ENCODE measurements around the gene NPAS4.
"Not testable (repeated sequence)": the region's sequence is repeated elsewhere in the genome, so short reads cannot be mapped to it uniquely, and the experiment has no call there.

The NPAS4 gene

GRCh38 chr11:66459138-66459778, 38.4 kb downstream of the NPAS4 start:
- Mint-ChIP-seq H3K36me3 (ENCODE audit: low read depth) (peaks cover 4% of the 10 kb centered on the region), H3K4me3 (peak overlapping the region; percentile 15), H3K4me1 (ENCODE audit: low read depth) (peaks cover 47% of the 10 kb centered on the region), H3K27ac (peak overlapping the region; percentile 78), H3K27me3 (no peaks in the 10 kb centered on the region), H3K9me3 (peaks cover 9% of the 10 kb centered on the region)

- H3K27me3 Mint-ChIP-seq, result no peaks in the 10 kb centered on the region
- H3K4me1 Mint-ChIP-seq (ENCODE audit: low read depth), result peaks cover 49% of the 10 kb centered on the region
- H3K9me3 Mint-ChIP-seq, result peaks cover 9% of the 10 kb centered on the region
- peaks cover 4% of the 10 kb centered on the region for H3K36me3 Mint-ChIP-seq (ENCODE audit: low read depth)
- H3K4me3 Mint-ChIP-seq, result no peak overlapping the region
- no peak overlapping the region for H3K27ac Mint-ChIP-seq
Observed at GRCh38 chr11:66462010-66462409, 41.2 kb downstream of the NPAS4 start.

- H3K4me1 Mint-ChIP-seq (ENCODE audit: low read depth), result peaks cover 52% of the 10 kb centered on the region
- H3K4me3 Mint-ChIP-seq, result no peak overlapping the region
Observed at GRCh38 chr11:66462911-66463310, 42.1 kb downstream of the NPAS4 start.

GRCh38 chr11:66464116-66464515, 43.3 kb downstream of the NPAS4 start:
- H3K4me1 Mint-ChIP-seq (ENCODE audit: low read depth), result peaks cover 47% of the 10 kb centered on the region

More at GRCh38 chr11:66462911-66463310, 42.1 kb downstream of the NPAS4 start:
- H3K9me3 Mint-ChIP-seq, result peaks cover 9% of the 10 kb centered on the region
- peaks cover 4% of the 10 kb centered on the region for H3K36me3 Mint-ChIP-seq (ENCODE audit: low read depth)
- H3K27ac Mint-ChIP-seq, result no peak overlapping the region
- no peaks in the 10 kb centered on the region for H3K27me3 Mint-ChIP-seq

GRCh38 chr11:66464916-66465315, 44.1 kb downstream of the NPAS4 start:
- Mint-ChIP-seq H3K27ac (no peak overlapping the region), H3K36me3 (ENCODE audit: low read depth) (peaks cover 4% of the 10 kb centered on the region), H3K4me1 (ENCODE audit: low read depth) (peaks cover 40% of the 10 kb centered on the region), H3K9me3 (peaks cover 9% of the 10 kb centered on the region), H3K4me3 (no peak overlapping the region), H3K27me3 (no peaks in the 10 kb centered on the region)

More at GRCh38 chr11:66464116-66464515, 43.3 kb downstream of the NPAS4 start:
- not testable (repeated sequence) for H3K36me3 Mint-ChIP-seq (ENCODE audit: low read depth); H3K27me3 Mint-ChIP-seq; H3K27ac Mint-ChIP-seq; H3K9me3 Mint-ChIP-seq; H3K4me3 Mint-ChIP-seq

- H3K36me3 Mint-ChIP-seq (ENCODE audit: low read depth), result peaks cover 4% of the 10 kb centered on the region
- H3K27me3 Mint-ChIP-seq, result no peaks in the 10 kb centered on the region
- peak overlapping the region; percentile 76 for H3K4me3 Mint-ChIP-seq
Observed at GRCh38 chr11:66465373-66466224, 44.8 kb downstream of the NPAS4 start.

GRCh38 chr11:66466225-66467033, 45.6 kb downstream of the NPAS4 start, which contains the start of gene PELI3:
Gene PELI3, plus strand, starts transcription at chr11:66466905. Its CDS starts 1,224 bp downstream, at chr11:66468129.
- Mint-ChIP-seq H3K9me3 (peaks cover 8% of the 10 kb centered on the region), H3K4me3 (peak within 1 kb of the TSS; percentile 86), H3K4me1 (ENCODE audit: low read depth) (peaks cover 44% of the 10 kb centered on the region), H3K27me3 (no peaks in the 10 kb centered on the region), H3K36me3 (ENCODE audit: low read depth) (peaks cover 2% of the 10 kb centered on the region), H3K27ac (peak within 1 kb of the TSS; percentile 59)

More at GRCh38 chr11:66465373-66466224, 44.8 kb downstream of the NPAS4 start:
- Mint-ChIP-seq H3K27ac (peak overlapping the region; percentile 49), H3K4me1 (ENCODE audit: low read depth) (peaks cover 44% of the 10 kb centered on the region), H3K9me3 (peaks cover 9% of the 10 kb centered on the region)

GRCh38 chr11:66467034-66467659, 46.3 kb downstream of the NPAS4 start:
- Mint-ChIP-seq H3K36me3 (ENCODE audit: low read depth) (peaks cover 1% of the 10 kb centered on the region), H3K4me1 (ENCODE audit: low read depth) (peaks cover 44% of the 10 kb centered on the region), H3K27ac (peak overlapping the region; percentile 52), H3K27me3 (no peaks in the 10 kb centered on the region), H3K9me3 (peaks cover 5% of the 10 kb centered on the region), H3K4me3 (peak overlapping the region; percentile 86)

- peaks cover 41% of the 10 kb centered on the region for H3K4me1 Mint-ChIP-seq (ENCODE audit: low read depth)
- peak overlapping the region; percentile 52 for H3K27ac Mint-ChIP-seq
- peaks cover 1% of the 10 kb centered on the region for H3K9me3 Mint-ChIP-seq
- peaks cover 3% of the 10 kb centered on the region for H3K36me3 Mint-ChIP-seq (ENCODE audit: low read depth)
- peak overlapping the region; percentile 86 for H3K4me3 Mint-ChIP-seq
- no peaks in the 10 kb centered on the region for H3K27me3 Mint-ChIP-seq
Observed at GRCh38 chr11:66467756-66468155, 46.9 kb downstream of the NPAS4 start.

- no peaks in the 10 kb centered on the region for H3K9me3 Mint-ChIP-seq
- no peak overlapping the region for H3K4me3 Mint-ChIP-seq
- peaks cover 31% of the 10 kb centered on the region for H3K4me1 Mint-ChIP-seq (ENCODE audit: low read depth)
- no peak overlapping the region for H3K27ac Mint-ChIP-seq
- H3K27me3 Mint-ChIP-seq, result no peaks in the 10 kb centered on the region
- peaks cover 3% of the 10 kb centered on the region for H3K36me3 Mint-ChIP-seq (ENCODE audit: low read depth)
Observed at GRCh38 chr11:66468691-66469090, 47.9 kb downstream of the NPAS4 start.

- peaks cover 3% of the 10 kb centered on the region for H3K36me3 Mint-ChIP-seq (ENCODE audit: low read depth)
- no peaks in the 10 kb centered on the region for H3K9me3 Mint-ChIP-seq
- H3K27me3 Mint-ChIP-seq, result no peaks in the 10 kb centered on the region
- no peak overlapping the region for H3K4me3 Mint-ChIP-seq
- H3K4me1 Mint-ChIP-seq (ENCODE audit: low read depth), result peaks cover 31% of the 10 kb centered on the region
- H3K27ac Mint-ChIP-seq, result no peak overlapping the region
Observed at GRCh38 chr11:66469441-66469840, 48.6 kb downstream of the NPAS4 start.

- Mint-ChIP-seq H3K4me1 (ENCODE audit: low read depth) (peaks cover 31% of the 10 kb centered on the region), H3K9me3 (no peaks in the 10 kb centered on the region), H3K36me3 (ENCODE audit: low read depth) (peaks cover 3% of the 10 kb centered on the region), H3K27me3 (no peaks in the 10 kb centered on the region), H3K4me3 (no peak overlapping the region), H3K27ac (no peak overlapping the region)
Observed at GRCh38 chr11:66470015-66470414, 49.2 kb downstream of the NPAS4 start.

- Mint-ChIP-seq H3K27me3 (no peaks in the 10 kb centered on the region), H3K9me3 (no peaks in the 10 kb centered on the region), H3K4me3 (no peak overlapping the region), H3K27ac (no peak overlapping the region), H3K36me3 (ENCODE audit: low read depth) (peaks cover 3% of the 10 kb centered on the region), H3K4me1 (ENCODE audit: low read depth) (peaks cover 22% of the 10 kb centered on the region)
Observed at GRCh38 chr11:66471142-66471541, 50.3 kb downstream of the NPAS4 start.

GRCh38 chr11:66472054-66472453, 51.2 kb downstream of the NPAS4 start:
- no peaks in the 10 kb centered on the region for H3K27me3 Mint-ChIP-seq
- H3K27ac Mint-ChIP-seq, result no peak overlapping the region
- no peak overlapping the region for H3K4me3 Mint-ChIP-seq
- H3K4me1 Mint-ChIP-seq (ENCODE audit: low read depth), result peaks cover 19% of the 10 kb centered on the region
- H3K9me3 Mint-ChIP-seq, result no peaks in the 10 kb centered on the region
- peaks cover 3% of the 10 kb centered on the region for H3K36me3 Mint-ChIP-seq (ENCODE audit: low read depth)
